Germinal center (tissue), 1 donor: ENCODE results near the gene ZNF581.

Experiments used
- DNase-seq: peaks from one replicate; pipeline ENCODE4 v3.0.0; 2012; ENCODE audit warnings: mixed read lengths, low spot score

The ZNF581 gene

GRCh38 chr19:55611300-55611982 is 32.0 kb upstream of the ZNF581 start:
- DNase-seq = no peak

GRCh38 chr19:55611983-55612645 is 31.3 kb upstream of the ZNF581 start:
- DNase-seq = no peak

- no peak for DNase-seq
Observed at GRCh38 chr19:55613396-55613795, 30.1 kb upstream of the ZNF581 start.

- DNase-seq = no peak
Observed at GRCh38 chr19:55613930-55614710, 29.3 kb upstream of the ZNF581 start.

GRCh38 chr19:55614711-55615542 is 28.5 kb upstream of the ZNF581 start:
- DNase-seq = no peak

GRCh38 chr19:55615543-55616394 is 27.7 kb upstream of the ZNF581 start:
- no peak for DNase-seq

- no peak for DNase-seq
Observed at GRCh38 chr19:55616395-55616875, 27.0 kb upstream of the ZNF581 start.

GRCh38 chr19:55617426-55617825 is 26.0 kb upstream of the ZNF581 start:
- no peak for DNase-seq

GRCh38 chr19:55618426-55618825 is 25.0 kb upstream of the ZNF581 start:
- no peak for DNase-seq

GRCh38 chr19:55619286-55619685 is 24.2 kb upstream of the ZNF581 start:
- no peak for DNase-seq

GRCh38 chr19:55620410-55621204 is 22.8 kb upstream of the ZNF581 start:
- DNase-seq = no peak

- DNase-seq = no peak
Observed at GRCh38 chr19:55621205-55621672, 22.2 kb upstream of the ZNF581 start.

- DNase-seq = no peak
Observed at GRCh38 chr19:55621673-55622231, 21.7 kb upstream of the ZNF581 start.

- no peak for DNase-seq
Observed at GRCh38 chr19:55622242-55622969, 21.0 kb upstream of the ZNF581 start.

GRCh38 chr19:55623130-55623529 is 20.3 kb upstream of the ZNF581 start:
- no peak for DNase-seq

GRCh38 chr19:55623561-55623960 is 19.9 kb upstream of the ZNF581 start:
- no peak for DNase-seq

- peak; percentile 95 for DNase-seq
Observed at GRCh38 chr19:55624109-55625003, 19.1 kb upstream of the ZNF581 start, which contains the start of gene ZNF784. Gene ZNF784, minus strand, starts transcription at chr19:55624566. Its CDS starts 5 bp downstream, at chr19:55624561.

- no peak for DNase-seq
Observed at GRCh38 chr19:55625004-55625326, 18.5 kb upstream of the ZNF581 start.
